K562 (cell line): ENCODE results near the gene GFI1B. TPM values are rescaled to one million over a fixed set of nuclear protein-coding genes. Genes with fewer than 3 reads are reported as not detected.
A peak's percentile ranks its signal among the peaks of the same experiment; 100 is the strongest.

Source experiments
- ATAC-seq: fragments of 200-7000 bp; cut with Tn5 transposase; 3 replicates; pipeline ENCODE4 v1.9.1; 2020; ENCODE audit warnings: moderate library complexity
- BruUV-seq: library from RNA; stranded (reverse); fragments of 400-500 nt; replicated peaks from 2 replicates; lab custom pipeline; 2021; lab: Mats Ljungman, UMichigan
- CTCF ChIA-PET: fragments of 300-600 bp; formaldehyde crosslinking; extraction: SDS; loops from one replicate; lab custom pipeline; 2021; ENCODE audit warnings: low intra/inter-chr PET ratio; lab: Yijun Ruan, JAX
- POLR2A ChIA-PET: fragments of 300-600, 350-650 bp; sonication (Branson Sonifier 250); formaldehyde crosslinking; extraction: SDS; loops from one replicate; lab custom pipeline; 2021; ENCODE audit warnings: antibody characterized with exemption, inconsistent platforms; lab: Yijun Ruan, JAX
- DNase-seq, 4 experiments: peaks; one replicate each; pipeline versions ENCODE4 v3.0.0 to v3.0.0-alpha.2; 2011 to 2018; ENCODE audit warnings: low spot score in 3 of 4, mixed read lengths in 3 of 4; ENCODE audit errors: extremely low read depth in 1 of 4
- FAIRE-seq: peaks from 2 replicates; lab custom pipeline; 2011; peaks lifted over from hg19 to GRCh38; lab: Jason Lieb, UNC
- H2AFZ ChIP-seq: 2 replicates; pipeline ENCODE4 v1.6.0; 2011; ENCODE audit warnings: low read depth, low read length, control low read depth, inconsistent platforms
- H3K27ac ChIP-seq: fragments of 200-600 bp; 3 replicates; pipeline ENCODE4 v1.8.0; 2011; ENCODE audit warnings: low read depth, mild to moderate bottlenecking, control low read depth, inconsistent platforms, low read length, moderate library complexity, mixed read lengths; ENCODE audit errors: extremely low read depth
- H3K27me3 ChIP-seq, 2 experiments: fragments of 300-600 bp in 1 of 2; 2 replicates in 1 of 2; 3 replicates in 1 of 2; pipeline versions ENCODE4 v1.6.0 to v1.8.0; 2011; ENCODE audit warnings: inconsistent platforms in 2 of 2, low read length in 2 of 2, mild to moderate bottlenecking in 1 of 2, mixed read lengths in 1 of 2, moderate library complexity in 1 of 2; ENCODE audit not compliant: control insufficient read depth in 2 of 2, insufficient read depth in 2 of 2
- H3K36me3 ChIP-seq: fragments of 300-600 bp; 3 replicates; pipeline ENCODE4 v1.8.0; 2011; ENCODE audit warnings: mild to moderate bottlenecking, low read length, inconsistent platforms; ENCODE audit not compliant: control insufficient read depth, insufficient read depth
- H3K4me1 ChIP-seq, 2 experiments: fragments of 200-600 bp in 1 of 2; replicated peaks in 1 of 2; 2 replicates in 1 of 2; 3 replicates in 1 of 2; pipeline versions ENCODE4 v1.5.1 to v1.8.0; 2011; ENCODE audit warnings: inconsistent platforms in 2 of 2, low read length in 2 of 2, mild to moderate bottlenecking in 1 of 2, mixed read lengths in 1 of 2, moderate library complexity in 1 of 2; ENCODE audit not compliant: control insufficient read depth in 2 of 2, insufficient read depth in 2 of 2
- H3K4me2 ChIP-seq: 2 replicates; pipeline ENCODE4 v1.6.1; 2011; ENCODE audit warnings: low read length, control low read depth, inconsistent platforms, mixed read lengths; ENCODE audit not compliant: insufficient read depth
- H3K4me3 ChIP-seq: fragments of 200-600 bp; sonication (generic), shearing (Covaris generic); 2 replicates; pipeline ENCODE4 v1.5.1; 2016; ENCODE audit warnings: control low read depth, inconsistent platforms
- H3K79me2 ChIP-seq: fragments of 200-600 bp; 3 replicates; pipeline ENCODE4 v1.8.0; 2011; ENCODE audit warnings: low read length, inconsistent platforms; ENCODE audit not compliant: control insufficient read depth, insufficient read depth
- H3K9ac ChIP-seq, 2 experiments: 2 replicates each; pipeline versions ENCODE4 v1.6.0 to v1.6.1; 2011; ENCODE audit warnings: low read depth in 2 of 2, low read length in 2 of 2, control low read depth in 1 of 2, inconsistent platforms in 1 of 2, mild to moderate bottlenecking in 1 of 2, mixed read lengths in 1 of 2; ENCODE audit not compliant: insufficient read depth in 1 of 2
- H3K9me1 ChIP-seq: one replicate; pipeline ENCODE4 v1.6.0; 2011; ENCODE audit warnings: inconsistent platforms, mild to moderate bottlenecking, low read length, moderate library complexity; ENCODE audit not compliant: control insufficient read depth, insufficient read depth
- H3K9me3 ChIP-seq: replicated peaks from 2 replicates; pipeline ENCODE4 v1.5.1; 2011; ENCODE audit warnings: low read depth, low read length, inconsistent platforms; ENCODE audit not compliant: control insufficient read depth, insufficient read depth
- H4K20me1 ChIP-seq: replicated peaks from 2 replicates; pipeline ENCODE4 v1.6.1; 2011; ENCODE audit warnings: low read length, inconsistent platforms, mixed read lengths; ENCODE audit not compliant: control insufficient read depth, insufficient read depth
- DPF2 ChIP-seq: fragments of 450-650 bp; IDR thresholded peaks from 2 replicates; pipeline ENCODE4 v1.6.1; 2016
- E2F6 ChIP-seq, 2 experiments: IDR thresholded peaks; 2 replicates each; pipeline ENCODE4 v1.6.1; 2011; ENCODE audit warnings: borderline replicate concordance in 1 of 2, control low read depth in 1 of 2, low read depth in 1 of 2, low read length in 1 of 2, mild to moderate bottlenecking in 1 of 2, mixed read lengths in 1 of 2, moderate library complexity in 1 of 2; ENCODE audit not compliant: insufficient read depth in 1 of 2, insufficient read length in 1 of 2, poor library complexity in 1 of 2, severe bottlenecking in 1 of 2; ENCODE audit errors: extremely low read depth in 1 of 2
- ELF1 ChIP-seq: fragments of 200-800 bp; sonication (Bioruptor generic); IDR thresholded peaks from 2 replicates; pipeline ENCODE4 v1.6.1; 2016; ENCODE audit warnings: missing genetic modification characterization, missing compliant biosample characterization
- L3MBTL2 ChIP-seq: fragments of 450-650 bp; IDR thresholded peaks from 2 replicates; pipeline ENCODE4 v1.6.1; 2016; ENCODE audit warnings: mild to moderate bottlenecking, moderate library complexity
- LCOR ChIP-seq: sonication (generic); formaldehyde crosslinking; IDR thresholded peaks from 2 replicates; pipeline ENCODE4 v1.8.0; 2022; ENCODE audit warnings: mild to moderate bottlenecking, missing genetic modification reagents
- MGA ChIP-seq: fragments of 450-650 bp; IDR thresholded peaks from 2 replicates; pipeline ENCODE4 v1.6.1; 2016; ENCODE audit warnings: mild to moderate bottlenecking, moderate library complexity
- RCOR1 ChIP-seq, 2 experiments: IDR thresholded peaks; 2 replicates each; pipeline ENCODE4 v1.6.1; 2012; ENCODE audit warnings: low read depth in 2 of 2, low read length in 2 of 2, borderline replicate concordance in 1 of 2, improper control_type of control experiment in 1 of 2
- WGBS: fragments of 100-300 bp; shearing (Covaris generic); methylation state at CpG from one replicate; pipeline ENCODE4 v1.1.6; 2016; ENCODE audit warnings: low coverage, mixed read lengths; ENCODE audit not compliant: insufficient coverage; ENCODE audit errors: missing lambda C conversion rate; 5-methylcytosine and 5-hydroxymethylcytosine counted together
- in situ Hi-C: fragments of 300-500 bp; cut with MboI; formaldehyde crosslinking; loops from 4 replicates; pipeline ENCODE4 v1.15.0; 2018; ENCODE audit warnings: inconsistent platforms, mixed read lengths
- intact Hi-C: fragments of 100-400 bp; cut with micrococcal nuclease; formaldehyde crosslinking; loops from 2 replicates; pipeline ENCODE4 v1.14.2; 2022
- polyA plus RNA-seq, 8 experiments: library from polyadenylated mRNA; depleted of rRNA in 4 of 8; stranded (reverse) in 5 of 8; unstranded in 3 of 8; fragments of >200 nt; fragmentation: Nextera tagmentation in 2 of 8; fragmentation: Illumina TruSeq in 1 of 8; extraction: Ambion mirVana in 2 of 8; extraction: Trizol in 1 of 8; gene quantifications; 2 replicates each; pipeline versions ENCODE4 v1.2.1 to v1.2.3, GENCODE V29; 2011 to 2014; ENCODE audit warnings: inconsistent platforms in 1 of 8, missing spikeins in 1 of 8
- total RNA-seq, 7 experiments: library from RNA; depleted of rRNA in 6 of 7; stranded (reverse); fragments of >200 nt in 6 of 7; fragmentation: Illumina TruSeq in 2 of 7; extraction: Trizol in 2 of 7; gene quantifications; 2 replicates each; pipeline versions ENCODE4 v1.2.1 to v1.2.3, GENCODE V29; 2011 to 2021; ENCODE audit warnings: low replicate concordance in 1 of 7

GFI1B gene
- total and polyA plus RNA-seq, 9 of the 15 experiments (the other 6 are each of a cell fraction or from before 2014, with no cell fraction given) = 8.0 to 75.7 (median 34.5) TPM

- ATAC-seq = no peak
- CTCF ChIA-PET = no interaction called here
- 36% methylated on average over 3 of the region's 3 CpGs for WGBS
- intact Hi-C loops (loop anchor here (5.0 kb wide), 1 partner anchor 119 kb away; no protein-coding TSS in a partner anchor), in situ Hi-C loops (no loop called here)
- no peak for FAIRE-seq
- peak overlapping the region; percentile 50; the same call in 1 of the 3 replicates for H3K27ac ChIP-seq
- DNase-seq = no peak
- BruUV-seq = no TSS peak
- H3K9me1 ChIP-seq = no peaks in the 10 kb centered on the region
- peaks cover 31 to 38% of the 10 kb centered on the region in 2 experiments; a peak in 4 of 5 replicates for H3K4me1 ChIP-seq
- H3K27me3 ChIP-seq = no peaks in the 10 kb centered on the region
- H3K36me3 ChIP-seq = peaks cover 16% of the 10 kb centered on the region
- no peak overlapping the region; the same call in 1 of the 2 replicates for H3K4me2 ChIP-seq
- H3K9me3 ChIP-seq = peaks cover 12% of the 10 kb centered on the region; the same call in 1 of the 2 replicates
- H3K9ac ChIP-seq = no peak overlapping the region
- H2AFZ ChIP-seq = no peak overlapping the region
- POLR2A ChIA-PET = interaction anchor here (0.6 to 1.5 kb wide), 4 partner anchors 12 to 1915 kb away, joined by 3 to 4 read pairs (median 3); partner anchors contain the start of genes MED22 and RPL7A
- H3K79me2 ChIP-seq = peaks cover 47% of the 10 kb centered on the region
- H3K4me3 ChIP-seq = no peak overlapping the region
- H4K20me1 ChIP-seq = no peaks in the 10 kb centered on the region
- TF ChIP-seq ELF1 (tag) = no peak
- TF ChIP-seq DPF2 = no peak
- peak; percentile 74 for TF ChIP-seq L3MBTL2
- TF ChIP-seq RCOR1 (IDR thresholded peaks at IDR 0.05; ENCODE audit: borderline replicate concordance in 1 of 2, low read depth in 2 of 2, low read length in 2 of 2) = no peak
- TF ChIP-seq E2F6 (IDR thresholded peaks at IDR 0.05; ENCODE audit: borderline replicate concordance in 1 of 2, extremely low read depth in 1 of 2, insufficient read depth in 1 of 2, insufficient read length in 1 of 2, low read depth in 1 of 2, low read length in 1 of 2, poor library complexity in 1 of 2, severe bottlenecking in 1 of 2) = peak in 1 of 2 experiments; percentile 62
- TF ChIP-seq LCOR = no peak
- peak; percentile 59 for TF ChIP-seq MGA
Observed at GRCh38 chr9:133028221-133028620, 49.7 kb downstream of the GFI1B start.
